Endothelial cell of umbilical vein (primary cell): Measurements from ENCODE around the gene TMED8.

Source experiments
- CTCF ChIP-seq, 2 donors: IDR thresholded peaks; 1 replicate in 1 of 2; 2 replicates in 1 of 2; pipeline ENCODE4 v1.5.1; 2011; ENCODE audit warnings: low read length in 2 of 2, mild to moderate bottlenecking in 2 of 2, moderate library complexity in 2 of 2, control low read depth in 1 of 2, inconsistent platforms in 1 of 2, low read depth in 1 of 2; ENCODE audit not compliant: insufficient read depth in 1 of 2; ENCODE audit errors: extremely low read depth in 1 of 2
- EZH2 ChIP-seq: IDR thresholded peaks from 2 replicates; pipeline ENCODE4 v1.6.1; 2012; ENCODE audit warnings: borderline replicate concordance, low read depth, mild to moderate bottlenecking, moderate library complexity, low read length, inconsistent platforms; ENCODE audit not compliant: severe bottlenecking
- FOS ChIP-seq: IDR thresholded peaks from 2 replicates; pipeline ENCODE4 v1.6.1; 2011; ENCODE audit warnings: mild to moderate bottlenecking, low read length, moderate library complexity, borderline replicate concordance; ENCODE audit not compliant: insufficient read depth
- GATA2 ChIP-seq: IDR thresholded peaks from 2 replicates; pipeline ENCODE4 v1.7.0; 2011; ENCODE audit warnings: low read depth, mild to moderate bottlenecking, moderate library complexity, mixed read lengths, low read length; ENCODE audit not compliant: insufficient read length, insufficient read depth
- MAX ChIP-seq: IDR thresholded peaks from 2 replicates; pipeline ENCODE4 v1.6.1; 2011; ENCODE audit not compliant: insufficient read depth, insufficient read length
- MYC ChIP-seq: IDR thresholded peaks from one replicate; pipeline ENCODE4 v1.6.1; 2011; ENCODE audit warnings: mild to moderate bottlenecking, low read depth, low read length
- POLR2A ChIP-seq: IDR thresholded peaks from 2 replicates; pipeline ENCODE4 v1.6.1; 2012; ENCODE audit warnings: low read depth, mild to moderate bottlenecking, control low read depth, low read length
- POLR2AphosphoS5 ChIP-seq: IDR thresholded peaks from 2 replicates; pipeline ENCODE4 v1.6.1; 2012; ENCODE audit warnings: low read depth, mild to moderate bottlenecking, control low read depth, low read length, moderate library complexity; ENCODE audit not compliant: insufficient read depth

- TF ChIP-seq CTCF (IDR thresholded peaks at IDR 0.05; ENCODE audit: extremely low read depth in 1 of 2, insufficient read depth in 1 of 2, low read depth in 1 of 2, low read length in 2 of 2) (no peak), POLR2A (no peak), EZH2 (no peak), GATA2 (no peak), MAX (no peak), POLR2AphosphoS5 (no peak), MYC (no peak), FOS (no peak)
These were observed 13.3 kb upstream of the TMED8 start for GRCh38 chr14:77390188-77390587.
